ENCODE results near the gene TMEM253. TPM values are rescaled to one million over a fixed set of nuclear protein-coding genes. Genes with fewer than 3 reads are reported as not detected.
A peak's percentile ranks its signal among the peaks of the same experiment; 100 is the strongest.

TMEM253 gene
- polyA plus RNA-seq, 1 experiment, result 0.75 TPM

- Histone ChIP-seq H3K4me3 (ENCODE audit: low read depth, low read length) (peak overlapping the region; percentile 79), H3K27me3 (ENCODE audit: control insufficient read depth, insufficient read depth, low read length) (no peaks in the 10 kb centered on the region), H3K36me3 (ENCODE audit: control insufficient read depth, insufficient read depth, low read length) (peaks cover 5% of the 10 kb centered on the region; the same call in 1 of the 2 replicates)
- ChIA-PET POLR2A (interaction anchor here (0.6 kb wide), 1 partner anchor 24 kb away, joined by 3 read pairs; no protein-coding TSS in a partner anchor), CTCF (interaction anchor here (0.5 to 9.5 kb wide), 26 partner anchors 8 to 193 kb away, joined by 3 to 193 read pairs (median 4); partner anchors contain the start of genes RNASE8, TMEM253 and ZNF219)
- TF ChIP-seq, protein P1, sequence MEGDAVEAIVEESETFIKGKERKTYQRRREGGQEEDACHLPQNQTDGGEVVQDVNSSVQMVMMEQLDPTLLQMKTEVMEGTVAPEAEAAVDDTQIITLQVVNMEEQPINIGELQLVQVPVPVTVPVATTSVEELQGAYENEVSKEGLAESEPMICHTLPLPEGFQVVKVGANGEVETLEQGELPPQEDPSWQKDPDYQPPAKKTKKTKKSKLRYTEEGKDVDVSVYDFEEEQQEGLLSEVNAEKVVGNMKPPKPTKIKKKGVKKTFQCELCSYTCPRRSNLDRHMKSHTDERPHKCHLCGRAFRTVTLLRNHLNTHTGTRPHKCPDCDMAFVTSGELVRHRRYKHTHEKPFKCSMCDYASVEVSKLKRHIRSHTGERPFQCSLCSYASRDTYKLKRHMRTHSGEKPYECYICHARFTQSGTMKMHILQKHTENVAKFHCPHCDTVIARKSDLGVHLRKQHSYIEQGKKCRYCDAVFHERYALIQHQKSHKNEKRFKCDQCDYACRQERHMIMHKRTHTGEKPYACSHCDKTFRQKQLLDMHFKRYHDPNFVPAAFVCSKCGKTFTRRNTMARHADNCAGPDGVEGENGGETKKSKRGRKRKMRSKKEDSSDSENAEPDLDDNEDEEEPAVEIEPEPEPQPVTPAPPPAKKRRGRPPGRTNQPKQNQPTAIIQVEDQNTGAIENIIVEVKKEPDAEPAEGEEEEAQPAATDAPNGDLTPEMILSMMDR (IDR thresholded peaks at IDR 0.05; ENCODE audit: insufficient read depth, low read depth, low read length), result peak; percentile 75
- no peak for DNase-seq (ENCODE audit: low read depth)
These were observed 32.1 kb upstream of the TMEM253 start for GRCh38 chr14:21068521-21069387.

DNA sequence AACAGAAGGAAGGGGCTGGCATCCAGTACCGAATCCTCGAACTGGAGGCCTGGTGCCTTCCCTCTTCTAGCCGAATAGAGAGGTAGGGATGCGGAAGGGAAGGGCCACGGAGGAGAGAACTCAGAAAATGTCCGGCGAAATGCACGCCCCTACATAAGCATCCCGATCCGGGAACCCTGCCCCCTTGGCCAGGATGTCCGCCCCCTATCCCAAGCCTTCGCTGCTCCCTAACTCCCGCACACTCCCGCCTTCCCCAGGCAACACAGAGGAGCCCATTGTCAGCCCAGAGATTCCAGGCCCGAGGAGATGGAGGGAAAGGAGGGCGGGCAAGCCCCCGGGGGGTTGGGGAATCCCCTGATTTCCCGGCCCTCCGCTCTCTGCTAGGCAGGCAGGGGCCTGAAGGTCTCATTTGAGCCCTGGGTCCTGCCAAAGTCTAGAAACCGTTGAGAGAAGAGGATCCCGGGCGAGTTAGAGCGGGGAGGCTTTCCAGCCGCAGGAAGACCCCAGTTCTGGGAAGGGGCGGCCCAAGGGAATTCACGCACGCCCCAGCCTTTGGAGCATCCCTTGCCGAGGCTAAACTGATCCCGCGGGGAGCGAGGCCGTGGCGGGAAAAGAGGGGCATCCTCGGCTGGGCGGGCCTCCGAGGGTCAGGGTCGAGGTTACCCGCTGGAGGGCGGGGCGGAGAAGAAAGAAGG is 31.3 kb upstream of the TMEM253 start:
- no peak for DNase-seq (ENCODE audit: low read depth)
- CTCF ChIA-PET, result interaction anchor here (0.6 to 9.5 kb wide), 22 partner anchors 9 to 193 kb away, joined by 3 to 193 read pairs (median 8); partner anchors contain the start of genes RNASE8, TMEM253 and ZNF219
- H3K27me3 ChIP-seq (ENCODE audit: control insufficient read depth, insufficient read depth, low read length), result no peaks in the 10 kb centered on the region
- POLR2A ChIA-PET, result no interaction called here
- peaks cover 11% of the 10 kb centered on the region for H3K36me3 ChIP-seq (ENCODE audit: control insufficient read depth, insufficient read depth, low read length)
- TF ChIP-seq, protein P1 (IDR thresholded peaks at IDR 0.05; ENCODE audit: insufficient read depth, low read depth, low read length), result no peak
- peak overlapping the region; percentile 79 for H3K4me3 ChIP-seq (ENCODE audit: low read depth, low read length)

DNA sequence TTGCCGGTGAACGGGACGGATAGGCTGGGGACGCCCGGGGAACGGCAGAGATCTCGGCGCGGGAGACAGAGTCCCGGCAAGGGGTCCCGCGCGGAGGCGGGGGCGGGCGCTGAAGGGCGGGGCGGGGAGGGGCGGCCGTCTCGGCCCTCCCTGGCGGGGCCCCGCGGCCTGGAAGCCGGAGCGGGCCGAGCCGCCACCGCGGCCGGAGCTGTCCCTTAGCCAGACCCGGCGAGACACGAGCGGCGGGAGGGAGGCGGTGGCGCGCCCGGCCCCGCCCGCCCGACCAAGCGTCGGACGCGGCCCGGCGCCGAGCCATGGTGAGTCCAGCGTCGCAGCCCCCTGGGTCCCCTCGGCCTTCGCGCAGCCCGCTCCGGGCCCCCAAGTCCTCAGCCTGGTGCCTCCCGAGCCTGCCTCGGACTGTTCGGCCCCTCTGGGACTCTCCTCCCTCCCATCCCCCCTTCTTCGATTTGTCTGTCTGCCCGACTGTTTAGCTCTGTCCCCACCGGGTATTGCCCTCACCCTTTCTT is 30.7 kb upstream of the TMEM253 start, which contains the start of gene ARHGEF40:
TSS of gene ARHGEF40 (plus strand) at position 222 of the 527 bp plus-strand sequence. CDS start at position 315, 93 bp downstream.
- ChIA-PET CTCF (interaction anchor here (0.9 to 6.3 kb wide), 15 partner anchors 13 to 501 kb away, joined by 3 to 117 read pairs (median 4); partner anchors contain the start of gene TMEM253), POLR2A (interaction anchor here (0.6 kb wide), 1 partner anchor 406 kb away, joined by 6 read pairs; no protein-coding TSS in a partner anchor)
- Histone ChIP-seq H3K36me3 (ENCODE audit: control insufficient read depth, insufficient read depth, low read length) (peaks cover 15% of the 10 kb centered on the region), H3K27me3 (ENCODE audit: control insufficient read depth, insufficient read depth, low read length) (no peaks in the 10 kb centered on the region), H3K4me3 (ENCODE audit: low read depth, low read length) (peak within 1 kb of the TSS; percentile 79)
- TF ChIP-seq, protein P1 (IDR thresholded peaks at IDR 0.05; ENCODE audit: insufficient read depth, low read depth, low read length), result no peak
- DNase-seq (ENCODE audit: low read depth), result no peak

DNA sequence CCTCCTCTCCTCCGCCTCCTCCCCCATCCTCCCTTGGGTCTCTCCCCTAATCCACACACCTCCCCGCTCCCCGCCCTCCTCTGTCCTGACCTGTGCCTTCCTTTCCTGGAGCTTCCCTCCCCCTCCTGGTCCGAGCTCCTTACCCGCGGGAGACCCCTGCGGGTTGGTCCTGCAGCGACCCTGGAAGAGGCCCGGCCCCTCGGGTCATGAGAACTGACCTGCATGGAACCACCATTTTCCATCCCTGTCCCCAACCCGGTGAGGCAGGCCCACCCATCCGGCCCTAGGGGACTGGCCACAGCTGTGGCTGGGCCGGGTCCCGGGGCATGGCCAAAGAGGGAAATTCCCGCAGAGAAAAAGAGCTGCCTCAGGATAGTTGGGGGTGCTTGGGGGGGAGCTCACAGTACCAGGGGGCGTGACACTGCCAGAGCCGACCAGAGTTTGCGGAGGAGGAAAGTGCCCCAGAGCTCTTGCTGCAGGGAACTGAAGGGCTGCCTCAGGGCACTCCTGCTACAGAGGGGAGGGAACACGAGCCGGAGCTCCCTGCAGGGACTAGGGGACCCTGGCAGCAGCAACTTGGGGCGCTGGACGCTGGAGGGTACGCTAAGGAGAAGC is 30.1 kb upstream of the TMEM253 start:
- DNase-seq (ENCODE audit: low read depth), result no peak

More for the DNA sequence above, 30.1 kb upstream of the TMEM253 start:
- H3K36me3 ChIP-seq (ENCODE audit: control insufficient read depth, insufficient read depth, low read length), result peaks cover 21% of the 10 kb centered on the region
- no peaks in the 10 kb centered on the region for H3K27me3 ChIP-seq (ENCODE audit: control insufficient read depth, insufficient read depth, low read length)
- CTCF ChIA-PET, result interaction anchor here (0.5 to 6.3 kb wide), 18 partner anchors 13 to 501 kb away, joined by 3 to 117 read pairs (median 4); partner anchors contain the start of gene TMEM253
- POLR2A ChIA-PET, result interaction anchor here (0.6 kb wide), 1 partner anchor 406 kb away, joined by 6 read pairs; no protein-coding TSS in a partner anchor
- peak overlapping the region; percentile 79 for H3K4me3 ChIP-seq (ENCODE audit: low read depth, low read length)
- TF ChIP-seq, protein P1 (IDR thresholded peaks at IDR 0.05; ENCODE audit: insufficient read depth, low read depth, low read length), result peak; percentile 17; the same call in 1 of the 2 replicates
